HepG2 (cell line): ENCODE results near the gene STOML2. TPM values are rescaled to one million over a fixed set of nuclear protein-coding genes. Genes with fewer than 3 reads are reported as not detected.

Experiments
- CEBPZ ChIP-seq: IDR thresholded peaks from 2 replicates; pipeline ENCODE4 v1.6.1; 2012; ENCODE audit warnings: low read length, improper control_type of control experiment
- HNRNPUL1 ChIP-seq: fragments of 200-400 bp; formaldehyde crosslinking; IDR thresholded peaks from 2 replicates; pipeline ENCODE4 v1.6.1; 2017; ENCODE audit warnings: low read depth, mild to moderate bottlenecking, low read length, moderate library complexity
- MAFK ChIP-seq, 2 experiments: IDR thresholded peaks in 1 of 2; conservative IDR thresholded peaks in 1 of 2; 2 replicates each; pipeline ENCODE4 v1.6.1; 2011; ENCODE audit warnings: improper control_type of control experiment in 2 of 2, low read length in 2 of 2
- SMARCC2 ChIP-seq: fragments of 450-650 bp; IDR thresholded peaks from 2 replicates; pipeline ENCODE4 v1.6.1; 2017; ENCODE audit warnings: antibody characterized with exemption, mild to moderate bottlenecking
- SNRNP70 ChIP-seq: fragments of 200-400 bp; formaldehyde crosslinking; IDR thresholded peaks from 2 replicates; pipeline ENCODE4 v1.6.1; 2017; ENCODE audit warnings: mild to moderate bottlenecking, low read depth, low read length, moderate library complexity
- SOX13 ChIP-seq, 3 experiments: fragments of 450-650 bp in 1 of 3; sonication (generic) in 1 of 3; formaldehyde crosslinking in 1 of 3; IDR thresholded peaks in 2 of 3; conservative IDR thresholded peaks in 1 of 3; 2 replicates each; pipeline versions ENCODE4 v1.5.0 to v1.6.1; 2016 to 2020; ENCODE audit warnings: antibody characterized with exemption in 1 of 3, mild to moderate bottlenecking in 1 of 3, missing compliant biosample characterization in 1 of 3, missing genetic modification reagents in 1 of 3, moderate library complexity in 1 of 3
- SP1 ChIP-seq, 2 experiments: fragments of 450-650 bp in 1 of 2; sonication (generic) in 1 of 2; formaldehyde crosslinking in 1 of 2; IDR thresholded peaks; 2 replicates each; pipeline versions ENCODE4 v1.4.0 to v1.6.1; 2016 to 2020; ENCODE audit warnings: missing genetic modification reagents in 1 of 2
- SRSF9 ChIP-seq: fragments of 200-400 bp; formaldehyde crosslinking; IDR thresholded peaks from 2 replicates; pipeline ENCODE4 v1.6.1; 2018; ENCODE audit warnings: borderline replicate concordance, mild to moderate bottlenecking, low read depth, low read length; ENCODE audit not compliant: insufficient read depth, poor library complexity, severe bottlenecking
- TBX2 ChIP-seq: sonication (generic); formaldehyde crosslinking; IDR thresholded peaks from 2 replicates; pipeline ENCODE4 v1.5.0; 2020; ENCODE audit warnings: missing genetic modification reagents, mild to moderate bottlenecking, borderline replicate concordance
- ZBTB10 ChIP-seq: sonication (generic); formaldehyde crosslinking; IDR thresholded peaks from 2 replicates; pipeline ENCODE4 v1.4.0; 2020; ENCODE audit warnings: missing genetic modification reagents, borderline replicate concordance
- ZNF12 ChIP-seq: sonication (generic); formaldehyde crosslinking; IDR thresholded peaks from 2 replicates; pipeline ENCODE4 v1.5.0; 2020; ENCODE audit warnings: missing genetic modification reagents
- ZNF280D ChIP-seq: sonication (generic); formaldehyde crosslinking; IDR thresholded peaks from 2 replicates; pipeline ENCODE4 v1.5.1; 2020; ENCODE audit warnings: mild to moderate bottlenecking, missing genetic modification reagents
- ZNF512 ChIP-seq: sonication (generic); formaldehyde crosslinking; IDR thresholded peaks from 2 replicates; pipeline ENCODE4 v1.4.0; 2020; ENCODE audit warnings: mild to moderate bottlenecking, missing genetic modification reagents
- ZNF691 ChIP-seq: sonication (generic); formaldehyde crosslinking; IDR thresholded peaks from 2 replicates; pipeline ENCODE4 v1.4.0; 2020; ENCODE audit warnings: missing genetic modification reagents, low read depth, mild to moderate bottlenecking, borderline replicate concordance
- polyA plus RNA-seq, 8 experiments: library from polyadenylated mRNA; depleted of rRNA in 3 of 8; stranded (reverse) in 7 of 8; unstranded in 1 of 8; fragments of >200 nt; fragmentation: Illumina TruSeq in 4 of 8; extraction: Trizol in 4 of 8; gene quantifications; 2 replicates each; pipeline versions ENCODE4 v1.2.1 to v1.2.3, GENCODE V29; 2011 to 2016; ENCODE audit warnings: low read depth in 4 of 8, missing spikeins in 1 of 8, mixed read lengths in 1 of 8; ENCODE audit not compliant: insufficient read depth in 1 of 8
- total RNA-seq, 5 experiments: library from RNA; depleted of rRNA; stranded (reverse); fragments of >200 nt; fragmentation: Illumina TruSeq; extraction: Trizol; gene quantifications; 2 replicates each; pipeline ENCODE4 v1.2.3, GENCODE V29; 2016; ENCODE audit warnings: low read depth in 1 of 5

STOML2 gene
- total and polyA plus RNA-seq, 2 of the 13 experiments (the other 11 are each of a cell fraction or from before 2014, with no cell fraction given): 245 to 250 TPM

- TF ChIP-seq SP1 (IDR thresholded peaks at IDR 0.05) (no peak), SP1 (CRISPR knock-in tag; IDR thresholded peaks at IDR 0.05) (peak; percentile 63), SRSF9 (no peak), CEBPZ (no peak), ZNF691 (CRISPR knock-in tag) (0 out of 2 replicates have a peak, but pooled peaks have one; percentile 47), ZNF280D (CRISPR knock-in tag) (peak; percentile 92), ZBTB10 (no peak), ZNF12 (CRISPR knock-in tag) (no peak), SOX13 (IDR thresholded peaks at IDR 0.05) (no peak), SOX13 (CRISPR knock-in tag; conservative IDR thresholded peaks at IDR 0.05 in 1 of 2, IDR thresholded peaks at IDR 0.05 in 1 of 2) (peak in 1 of 2 experiments; percentile 22; a peak in 1 of 4 replicates), ZNF512 (CRISPR knock-in tag) (no peak), TBX2 (CRISPR knock-in tag) (peak; percentile 67), SMARCC2 (no peak), SNRNP70 (no peak), HNRNPUL1 (no peak), MAFK (conservative IDR thresholded peaks at IDR 0.05 in 1 of 2, IDR thresholded peaks at IDR 0.05 in 1 of 2; ENCODE audit: low read length in 2 of 2) (no peak)
Observed at GRCh38 chr9:35079426-35080341, 23.2 kb downstream of the STOML2 start, which contains the start of gene FANCG (continued).
